ENCODE results near the gene SCFD2. TPM values are rescaled to one million over a fixed set of nuclear protein-coding genes. Genes with fewer than 3 reads are reported as not detected.
"Not testable (repeated sequence)": the region's sequence is repeated elsewhere in the genome, so short reads cannot be mapped to it uniquely, and the experiment has no call there.

SCFD2 gene
- polyA plus RNA-seq, 1 donor, result 10.3 TPM

GRCh38 chr4:53236624-53237023 is 129.2 kb downstream of the SCFD2 start:
- DNase-seq, result not testable (repeated sequence)

- no peak for DNase-seq
Observed at GRCh38 chr4:53235547-53235946, 130.3 kb downstream of the SCFD2 start.

GRCh38 chr4:53234669-53235068 is 131.2 kb downstream of the SCFD2 start:
- DNase-seq, result no peak

- peak; percentile 16 for DNase-seq
Observed at GRCh38 chr4:53234111-53234510, 131.8 kb downstream of the SCFD2 start.

- no peak for DNase-seq
Observed at GRCh38 chr4:53233114-53233795, 132.6 kb downstream of the SCFD2 start.

- DNase-seq, result peak; percentile 17
Observed at GRCh38 chr4:53232371-53232770, 133.5 kb downstream of the SCFD2 start.

GRCh38 chr4:53228036-53228435 is 137.8 kb downstream of the SCFD2 start:
- no peak for DNase-seq

- DNase-seq, result no peak
Observed at GRCh38 chr4:53227451-53227850, 138.4 kb downstream of the SCFD2 start.

- DNase-seq, result no peak
Observed at GRCh38 chr4:53221832-53222480, 143.9 kb downstream of the SCFD2 start.

GRCh38 chr4:53219148-53219547 is 146.7 kb downstream of the SCFD2 start:
- DNase-seq, result not testable (repeated sequence)

GRCh38 chr4:53208753-53209152 is 157.1 kb downstream of the SCFD2 start:
- no peak for DNase-seq

GRCh38 chr4:53205970-53206369 is 159.9 kb downstream of the SCFD2 start:
- DNase-seq, result no peak

GRCh38 chr4:53199356-53199755 is 166.5 kb downstream of the SCFD2 start:
- DNase-seq, result no peak

- DNase-seq, result peak; percentile 70
Observed at GRCh38 chr4:53197772-53198142, 168.1 kb downstream of the SCFD2 start.

- peak; percentile 86 for DNase-seq
Observed at GRCh38 chr4:53196882-53197771, 168.7 kb downstream of the SCFD2 start.

GRCh38 chr4:53195815-53196661 is 169.8 kb downstream of the SCFD2 start:
- peak; percentile 28 for DNase-seq

- no peak for DNase-seq
Observed at GRCh38 chr4:53194727-53195126, 171.1 kb downstream of the SCFD2 start.

- DNase-seq, result no peak
Observed at GRCh38 chr4:53193111-53193510, 172.8 kb downstream of the SCFD2 start.

- no peak for DNase-seq
Observed at GRCh38 chr4:53192496-53192895, 173.4 kb downstream of the SCFD2 start.

GRCh38 chr4:53191997-53192396 is 173.9 kb downstream of the SCFD2 start:
- DNase-seq, result no peak

- DNase-seq, result no peak
Observed at GRCh38 chr4:53189011-53189410, 176.8 kb downstream of the SCFD2 start.

- DNase-seq, result no peak
Observed at GRCh38 chr4:53186714-53187358, 179.0 kb downstream of the SCFD2 start.
